ENCODE measurements around the gene FITM1.

GRCh38 chr14:24136684-24137528 lies 6.4 kb downstream of the FITM1 start:
- TF ChIP-seq CTCF (IDR thresholded peaks at IDR 0.05; ENCODE audit: low read depth, low read length, poor library complexity, severe bottlenecking) (no peak), EZH2phosphoT487 (IDR thresholded peaks at IDR 0.05; ENCODE audit: borderline replicate concordance, low read length) (no peak)

Measured in DOHH2 (cell line).